Pancreas (tissue), 10 donors: ENCODE measurements around the gene ANTXR1. TPM values are rescaled to one million over a fixed set of nuclear protein-coding genes. Genes with fewer than 3 reads are reported as not detected.
A peak's percentile ranks its signal among the peaks of the same experiment; 100 is the strongest.

Source experiments
- ATAC-seq, 4 donors: fragments of 200-7000 bp; cut with Tn5 transposase; one replicate each; pipeline versions ENCODE4 v1.8.0 to v1.9.1; 2020; ENCODE audit warnings: mild to moderate bottlenecking in 4 of 4, moderate library complexity in 4 of 4
- DNase-seq, 6 donors: peaks; one replicate each; pipeline ENCODE4 v3.0.0-alpha.2; 2020
- FAIRE-seq: peaks from 2 replicates; lab custom pipeline; 2012; peaks lifted over from hg19 to GRCh38; lab: Jason Lieb, UNC
- H3K27ac ChIP-seq, 4 donors: fragments of 200-600 bp; sonication (generic); 1 replicate in 3 of 4; 2 replicates in 1 of 4; pipeline versions ENCODE4 v1.5.0 to v1.8.0; 2020
- H3K27me3 ChIP-seq, 4 donors: fragments of 200-600 bp; one replicate each; pipeline ENCODE4 v1.8.0; 2021
- H3K36me3 ChIP-seq, 3 donors: fragments of 200-600 bp; sonication (generic) in 1 of 3; one replicate each; pipeline versions ENCODE4 v1.5.0 to v1.8.0; 2020 to 2021
- H3K4me1 ChIP-seq, 3 donors: fragments of 200-600 bp; one replicate each; pipeline ENCODE4 v1.8.0; 2021
- H3K4me3 ChIP-seq, 4 donors: fragments of 200-600 bp; sonication (generic) in 2 of 4; one replicate each; pipeline versions ENCODE4 v1.5.0 to v1.8.0; 2020 to 2021
- H3K9me3 ChIP-seq, 4 donors: fragments of 200-600 bp; one replicate each; pipeline ENCODE4 v1.8.0; 2021
- WGBS, 2 donors: extraction: QIAGEN DNeasy Blood & Tissue Kit; methylation state at CpG; one replicate each; pipeline ENCODE4 v1.1.7; 2013; 5-methylcytosine and 5-hydroxymethylcytosine counted together
- intact Hi-C, 3 donors: fragments of 100-400 bp; cut with DNase I; formaldehyde crosslinking; loops; one replicate each; pipeline versions ENCODE4 v1.11.1 to v1.14.2; 2022
- polyA plus RNA-seq, 2 donors: library from polyadenylated mRNA; stranded (reverse); fragments of 200-250 nt; gene quantifications; one replicate each; pipeline ENCODE4 v1.2.3, GENCODE V29; 2013
- total RNA-seq, 6 donors: library from RNA; stranded (reverse); fragmentation: NEBNext Ultra II Directional in 4 of 6; extraction: Animal tissue kit (Norgen Biotek cat#: 25700) in 4 of 6; gene quantifications; one replicate each; pipeline versions ENCODE4 v1.2.1 to v1.2.4, GENCODE V29; 2021 to 2023
- TF ChIP-seq, protein P1 (sequence below), 4 donors: fragments of 200-600 bp; sonication (generic) in 3 of 4; IDR thresholded peaks; one replicate each; pipeline versions ENCODE4 v1.5.0 to v1.8.0; 2021; ENCODE audit warnings: antibody characterized with exemption in 4 of 4
- donor health status: healthy with polysubstance abuse.
- donor health status: DM: no; HTN: no; CAD: no; lungs with moderate emphysema.
- donor health status: DM: no; HTN: no; CAD: no.
- donor health status: control.
- donor health status: control.
- donor health status: Bipolar disorder and iron deficiency.
- donor health status: DM: yes; HTN: yes; CAD: no.
- donor health status: DM: no; HTN: no; CAD: no.
- donor health status: DM: no; HTN: no; CAD: no.
- donor health status: DM: yes; HTN: yes; CAD: no.

ANTXR1 gene
- total and polyA plus RNA-seq, 8 donors, result 1.7 to 23.4 (median 2.5) TPM

- H3K27me3 ChIP-seq, result no peaks in the 10 kb centered on the region
- H3K4me3 ChIP-seq, result no peak overlapping the region
- no peaks in the 10 kb centered on the region for H3K4me1 ChIP-seq
- no peaks in the 10 kb centered on the region for H3K36me3 ChIP-seq
- ATAC-seq, result peak; percentile 77 to 99 (median 94)
- FAIRE-seq, result no peak
- TF ChIP-seq, protein P1, sequence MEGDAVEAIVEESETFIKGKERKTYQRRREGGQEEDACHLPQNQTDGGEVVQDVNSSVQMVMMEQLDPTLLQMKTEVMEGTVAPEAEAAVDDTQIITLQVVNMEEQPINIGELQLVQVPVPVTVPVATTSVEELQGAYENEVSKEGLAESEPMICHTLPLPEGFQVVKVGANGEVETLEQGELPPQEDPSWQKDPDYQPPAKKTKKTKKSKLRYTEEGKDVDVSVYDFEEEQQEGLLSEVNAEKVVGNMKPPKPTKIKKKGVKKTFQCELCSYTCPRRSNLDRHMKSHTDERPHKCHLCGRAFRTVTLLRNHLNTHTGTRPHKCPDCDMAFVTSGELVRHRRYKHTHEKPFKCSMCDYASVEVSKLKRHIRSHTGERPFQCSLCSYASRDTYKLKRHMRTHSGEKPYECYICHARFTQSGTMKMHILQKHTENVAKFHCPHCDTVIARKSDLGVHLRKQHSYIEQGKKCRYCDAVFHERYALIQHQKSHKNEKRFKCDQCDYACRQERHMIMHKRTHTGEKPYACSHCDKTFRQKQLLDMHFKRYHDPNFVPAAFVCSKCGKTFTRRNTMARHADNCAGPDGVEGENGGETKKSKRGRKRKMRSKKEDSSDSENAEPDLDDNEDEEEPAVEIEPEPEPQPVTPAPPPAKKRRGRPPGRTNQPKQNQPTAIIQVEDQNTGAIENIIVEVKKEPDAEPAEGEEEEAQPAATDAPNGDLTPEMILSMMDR (IDR thresholded peaks at IDR 0.05), result peak; percentile 22 to 52 (median 30)
- 43 to 50% methylated on average over 4 of the region's 4 CpGs for WGBS, 2 donors
- intact Hi-C loops, result loop anchor here in 2 of 3 donors (5.0 to 10.0 kb wide), 2 partner anchors 279 to 281 kb away; no protein-coding TSS in a partner anchor
- H3K9me3 ChIP-seq, result no peaks in the 10 kb centered on the region
- no peak overlapping the region for H3K27ac ChIP-seq
- DNase-seq, result peak in 3 of 6 donors; percentile 38 to 65 (median 42)
Measured at GRCh38 chr2:69026026-69026425, 13.0 kb downstream of the ANTXR1 start.

DNA sequence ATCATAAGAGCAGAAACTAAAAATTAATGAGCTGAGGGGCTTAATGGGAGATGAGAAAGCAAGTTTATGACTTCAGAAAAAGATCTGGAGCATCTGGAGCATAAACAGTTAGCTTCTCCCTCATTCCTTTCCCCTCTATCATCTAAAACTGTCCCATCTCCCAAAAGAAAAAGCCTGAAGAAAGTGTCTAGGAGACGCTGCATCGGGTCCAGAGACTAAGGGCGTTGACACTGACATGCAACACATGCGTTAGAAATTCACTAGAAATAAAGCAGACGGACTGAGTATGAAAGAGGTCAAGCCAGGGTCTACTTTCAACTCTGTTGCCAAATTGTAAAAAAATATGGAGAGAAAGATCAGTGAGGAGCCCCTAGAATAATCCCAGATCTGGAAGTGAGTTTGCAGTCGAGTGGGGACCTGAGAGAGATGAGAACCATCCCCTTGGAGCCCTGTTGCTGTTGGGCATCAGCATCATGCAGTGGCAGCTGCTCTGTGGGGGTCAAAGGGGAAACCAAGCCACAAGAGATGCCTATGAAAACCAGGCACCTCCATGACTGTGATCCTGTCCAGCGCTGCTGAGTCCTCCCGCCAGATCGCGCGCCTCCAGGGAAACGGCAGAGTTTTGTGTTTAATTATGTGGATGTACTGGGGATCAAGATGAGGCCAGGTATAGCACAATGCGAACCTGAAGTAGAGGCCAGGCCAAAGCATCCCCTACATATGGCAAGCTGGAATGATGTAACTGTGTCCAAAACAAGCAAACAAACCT lies 13.9 kb downstream of the ANTXR1 start:
- 83 to 85% methylated on average over 13 of the region's 13 CpGs for WGBS, 2 donors
- H3K4me1 ChIP-seq, result no peaks in the 10 kb centered on the region
- DNase-seq (no peak), ATAC-seq (peak in 1 of 4 donors; percentile 29), FAIRE-seq (no peak)
- no peaks in the 10 kb centered on the region for H3K36me3 ChIP-seq
- no peaks in the 10 kb centered on the region for H3K9me3 ChIP-seq
- no peak overlapping the region for H3K4me3 ChIP-seq
- H3K27me3 ChIP-seq, result no peaks in the 10 kb centered on the region
- H3K27ac ChIP-seq, result no peak overlapping the region
- intact Hi-C loops, result loop anchor here in 2 of 3 donors (5.0 to 10.0 kb wide), 2 partner anchors 278 to 280 kb away; no protein-coding TSS in a partner anchor
- TF ChIP-seq, protein P1 (IDR thresholded peaks at IDR 0.05), result no peak

- no peak for ATAC-seq
- FAIRE-seq, result no peak
Measured at GRCh38 chr2:69030800-69031428, 17.9 kb downstream of the ANTXR1 start.

DNA sequence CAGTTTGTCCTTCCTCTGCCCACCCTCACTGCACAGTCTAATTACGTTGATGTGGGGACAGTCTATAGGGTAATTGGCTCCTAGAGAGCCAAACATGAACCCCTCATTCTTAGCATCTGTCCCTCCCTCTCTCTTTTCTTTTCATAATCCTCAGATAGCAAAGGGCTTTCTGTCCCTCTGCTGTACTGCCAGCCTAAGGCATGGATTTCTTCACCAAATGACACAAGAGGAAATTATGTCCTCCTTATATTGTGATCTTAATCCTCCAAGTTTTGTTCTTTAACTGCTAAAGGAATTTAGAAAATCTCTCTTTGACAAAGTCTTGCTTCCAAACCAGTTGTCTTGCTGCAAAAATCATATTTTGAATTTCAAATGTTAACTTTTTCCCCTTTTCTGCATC lies 18.5 kb downstream of the ANTXR1 start:
- DNase-seq, result no peak
- no peak overlapping the region for H3K4me3 ChIP-seq
- no peaks in the 10 kb centered on the region for H3K27me3 ChIP-seq
- FAIRE-seq, result no peak
- intact Hi-C loops, result no loop called here
- no peaks in the 10 kb centered on the region for H3K9me3 ChIP-seq
- no peaks in the 10 kb centered on the region for H3K4me1 ChIP-seq
- H3K36me3 ChIP-seq, result no peaks in the 10 kb centered on the region
- no peak for ATAC-seq
- 75 to 81% methylated on average over 1 of the region's 1 CpG for WGBS, 2 donors
- TF ChIP-seq, protein P1 (IDR thresholded peaks at IDR 0.05), result no peak
- no peak overlapping the region for H3K27ac ChIP-seq

More at GRCh38 chr2:69030800-69031428, 17.9 kb downstream of the ANTXR1 start:
- TF ChIP-seq, protein P1 (IDR thresholded peaks at IDR 0.05), result no peak
- Histone ChIP-seq H3K27ac (no peak overlapping the region), H3K4me3 (no peak overlapping the region), H3K4me1 (no peaks in the 10 kb centered on the region), H3K27me3 (no peaks in the 10 kb centered on the region), H3K36me3 (no peaks in the 10 kb centered on the region), H3K9me3 (no peaks in the 10 kb centered on the region)
- intact Hi-C loops, result no loop called here
- WGBS, 2 donors, result 79 to 89% methylated on average over 6 of the region's 6 CpGs
- DNase-seq, result no peak
